Superior temporal gyrus (tissue), 1 donor: ENCODE results near the gene AFF3.

Source experiments
- DNase-seq: peaks from one replicate; pipeline ENCODE4 v3.0.0-alpha.2; 2016; ENCODE audit errors: extremely low spot score

AFF3 gene

GRCh38 chr2:99881901-99882591 is 260.3 kb downstream of the AFF3 start:
- peak; percentile 61 for DNase-seq

GRCh38 chr2:99880964-99881294 is 261.5 kb downstream of the AFF3 start:
- no peak for DNase-seq

- peak; percentile 61 for DNase-seq
These were observed 262.0 kb downstream of the AFF3 start for GRCh38 chr2:99880148-99880963.

- no peak for DNase-seq
These were observed 262.9 kb downstream of the AFF3 start for GRCh38 chr2:99879481-99879880.

- no peak for DNase-seq
These were observed 263.6 kb downstream of the AFF3 start for GRCh38 chr2:99878581-99879350.

GRCh38 chr2:99877963-99878362 is 264.4 kb downstream of the AFF3 start:
- DNase-seq = no peak

GRCh38 chr2:99876956-99877355 is 265.4 kb downstream of the AFF3 start:
- no peak for DNase-seq

GRCh38 chr2:99875627-99876201 is 266.7 kb downstream of the AFF3 start:
- DNase-seq = no peak

- DNase-seq = no peak
These were observed 274.1 kb downstream of the AFF3 start for GRCh38 chr2:99868260-99868659.

GRCh38 chr2:99867770-99868169 is 274.6 kb downstream of the AFF3 start:
- DNase-seq = peak; percentile 29

- peak; percentile 20 for DNase-seq
These were observed 276.3 kb downstream of the AFF3 start for GRCh38 chr2:99865818-99866676.

- DNase-seq = peak; percentile 21
These were observed 277.5 kb downstream of the AFF3 start for GRCh38 chr2:99864561-99865553.

GRCh38 chr2:99863903-99864270 is 278.5 kb downstream of the AFF3 start:
- DNase-seq = no peak

- DNase-seq = no peak
These were observed 279.0 kb downstream of the AFF3 start for GRCh38 chr2:99863236-99863902.

GRCh38 chr2:99862566-99862965 is 279.8 kb downstream of the AFF3 start:
- no peak for DNase-seq

GRCh38 chr2:99861376-99861760 is 281.0 kb downstream of the AFF3 start:
- DNase-seq = no peak

- no peak for DNase-seq
These were observed 281.5 kb downstream of the AFF3 start for GRCh38 chr2:99860720-99861375.

GRCh38 chr2:99858951-99859596 is 283.3 kb downstream of the AFF3 start:
- peak; percentile 55 for DNase-seq
